KBM-7 (cell line): ENCODE measurements around the gene SF3B3.
"Not testable (repeated sequence)": the region's sequence is repeated elsewhere in the genome, so short reads cannot be mapped to it uniquely, and the experiment has no call there.

Source experiments
- DNase-seq: peaks from one replicate; pipeline ENCODE4 v3.0.0-alpha.2; 2015
- in situ Hi-C: fragments of 300-500 bp; cut with MboI; formaldehyde crosslinking; loops from 2 replicates; pipeline ENCODE4 v1.14.3; 2020; ENCODE audit warnings: low sequenced_read_pairs, low pct_unique_long_range_greater_than_20kb, mixed read lengths

The SF3B3 gene

DNA sequence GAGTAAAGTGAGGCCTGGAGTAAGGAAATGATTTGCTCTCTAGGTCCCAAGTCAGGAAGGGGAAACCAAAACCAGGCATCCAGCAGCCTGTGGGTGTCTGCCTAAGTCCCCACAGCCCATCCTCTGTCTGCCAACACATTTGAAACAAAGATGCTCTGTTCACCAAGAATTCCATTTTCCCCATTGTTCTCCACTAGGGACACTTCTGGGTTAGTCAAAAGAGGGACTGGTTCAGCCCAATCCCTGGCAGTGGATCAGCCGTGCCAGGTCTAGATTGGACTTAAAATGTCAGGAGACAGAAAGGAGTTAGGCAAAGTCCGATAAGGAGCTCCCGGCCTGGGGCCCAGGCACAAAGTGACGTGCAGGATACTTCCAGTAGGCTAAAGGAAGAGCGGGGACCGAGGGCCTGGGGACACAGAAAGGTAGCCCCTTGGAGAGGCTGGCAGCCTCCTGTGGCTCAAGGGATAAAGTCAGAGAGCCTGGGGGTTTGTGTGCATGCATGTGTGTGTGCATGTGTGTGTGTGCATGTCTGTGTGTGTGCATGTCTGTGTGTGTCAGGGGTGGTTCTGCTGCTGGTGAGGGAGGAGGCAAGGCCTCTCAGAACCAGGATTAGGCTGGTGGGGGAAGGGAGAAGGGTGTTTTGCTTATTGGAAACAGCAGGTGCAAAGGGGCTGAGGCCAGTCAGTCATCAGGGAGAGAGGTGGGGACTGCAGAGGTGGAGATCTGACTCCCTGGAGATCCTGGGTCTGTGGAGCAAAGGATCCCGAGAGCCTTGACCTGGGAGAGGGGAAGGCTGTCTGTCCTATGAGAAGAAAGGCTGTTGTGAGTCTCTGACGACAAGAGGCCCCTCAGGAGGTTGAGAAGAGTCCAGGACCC, 81.0 kb downstream of the SF3B3 start:
- in situ Hi-C loops = no loop called here
- DNase-seq = no peak

DNA sequence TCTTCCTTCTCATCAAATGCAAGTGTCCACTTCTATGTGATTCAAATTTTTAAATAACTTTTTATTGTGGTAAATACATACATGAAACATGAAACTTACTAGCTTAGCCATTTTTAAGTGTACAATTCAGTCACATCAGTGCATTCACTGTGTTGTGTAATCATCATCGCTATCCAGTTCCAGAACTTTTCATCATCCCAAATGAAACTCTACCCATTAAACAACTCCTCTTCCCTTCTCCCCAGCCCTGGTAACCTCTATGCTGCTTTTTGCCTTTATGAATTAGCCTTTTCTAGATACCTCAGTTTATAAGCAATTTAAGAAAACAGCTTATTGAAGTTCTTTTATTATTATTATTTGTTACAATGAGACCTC, 81.7 kb downstream of the SF3B3 start:
- in situ Hi-C loops = no loop called here
- no peak for DNase-seq

DNA sequence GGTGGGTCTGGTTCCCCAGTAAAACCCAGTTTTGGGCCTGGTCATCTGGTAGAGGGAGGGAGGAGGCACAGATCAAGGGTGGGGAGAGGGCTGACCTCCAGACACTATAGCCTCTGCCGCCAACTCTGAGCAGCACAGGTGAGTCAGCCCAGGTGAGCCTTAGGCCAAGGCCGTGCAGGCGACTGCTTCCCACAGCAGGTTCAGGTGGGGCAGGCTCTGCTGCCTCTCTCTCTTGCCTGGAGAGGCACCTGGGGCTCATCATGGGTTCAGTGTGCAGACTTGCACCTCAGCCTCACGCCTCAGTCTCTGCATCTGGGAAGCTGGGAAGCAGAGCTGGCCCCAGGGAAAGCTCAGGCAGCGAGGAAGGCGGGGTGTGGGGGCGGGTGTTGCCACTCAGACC, 84.9 kb downstream of the SF3B3 start:
- in situ Hi-C loops = no loop called here
- no peak for DNase-seq

DNA sequence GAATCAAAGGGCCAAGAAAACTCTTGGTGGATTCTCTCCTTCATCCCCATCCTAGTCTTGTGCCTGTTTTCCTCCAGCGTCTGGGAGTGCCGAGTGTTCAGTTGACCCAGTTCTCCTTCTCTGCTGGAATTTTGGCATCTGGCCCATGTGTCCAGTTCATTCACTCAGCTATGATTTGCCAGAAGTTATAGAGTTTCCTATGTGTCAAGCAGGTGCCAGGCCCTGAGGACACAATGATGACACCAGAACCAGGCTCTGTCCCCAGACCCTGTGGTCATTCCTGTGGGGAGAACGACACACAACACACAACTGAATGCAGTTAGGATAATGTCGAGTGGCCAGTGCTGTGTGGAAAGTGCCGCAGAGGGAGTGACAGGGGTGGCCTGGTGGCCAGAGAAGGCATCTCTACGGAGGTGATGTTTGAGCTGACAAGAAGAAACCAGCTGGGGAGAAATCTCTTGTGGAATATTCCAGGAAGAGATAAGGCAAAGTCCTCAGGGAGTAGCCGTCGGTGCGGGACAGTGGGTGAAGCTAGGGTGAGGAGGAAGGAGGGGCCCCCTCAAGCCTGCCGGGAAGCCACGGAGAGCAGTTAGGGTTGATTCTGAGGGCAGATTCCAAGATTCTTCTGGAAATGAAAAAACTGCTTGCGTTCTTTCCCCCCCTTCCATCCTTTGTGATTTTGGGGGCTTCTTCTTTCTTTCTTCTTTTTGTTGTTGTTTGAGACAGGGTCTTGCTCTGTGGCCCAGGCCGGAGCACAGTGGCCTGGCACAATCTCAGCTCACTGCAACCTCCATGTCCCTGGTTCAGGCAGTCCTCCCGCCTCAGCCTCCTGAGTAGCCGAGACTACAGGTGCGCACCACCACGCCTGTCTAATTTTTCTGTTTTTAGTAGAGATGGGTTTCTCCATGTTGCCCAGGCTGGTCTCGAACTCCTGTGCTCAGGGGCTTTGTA, 86.9 kb downstream of the SF3B3 start:
- in situ Hi-C loops = no loop called here
- no peak for DNase-seq

DNA sequence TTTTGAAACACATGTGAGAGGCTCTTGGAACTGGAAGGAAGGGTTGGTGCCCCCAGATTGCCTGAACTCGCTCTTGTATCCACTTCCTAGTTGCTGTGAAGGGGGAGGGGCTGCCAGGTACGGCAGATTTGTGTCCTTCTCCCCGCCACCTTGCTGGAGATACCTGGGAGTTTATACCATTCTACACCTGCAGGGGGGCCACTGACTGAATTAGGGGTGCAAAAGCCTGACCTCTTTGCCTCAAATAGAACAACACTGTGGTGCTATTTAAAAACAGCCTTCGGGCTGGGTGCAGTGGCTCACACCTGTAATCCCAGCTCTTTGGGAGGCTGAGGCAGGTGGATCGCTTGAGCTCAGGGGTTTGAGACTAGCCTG, 87.6 kb downstream of the SF3B3 start:
- in situ Hi-C loops = no loop called here
- DNase-seq = no peak

DNA sequence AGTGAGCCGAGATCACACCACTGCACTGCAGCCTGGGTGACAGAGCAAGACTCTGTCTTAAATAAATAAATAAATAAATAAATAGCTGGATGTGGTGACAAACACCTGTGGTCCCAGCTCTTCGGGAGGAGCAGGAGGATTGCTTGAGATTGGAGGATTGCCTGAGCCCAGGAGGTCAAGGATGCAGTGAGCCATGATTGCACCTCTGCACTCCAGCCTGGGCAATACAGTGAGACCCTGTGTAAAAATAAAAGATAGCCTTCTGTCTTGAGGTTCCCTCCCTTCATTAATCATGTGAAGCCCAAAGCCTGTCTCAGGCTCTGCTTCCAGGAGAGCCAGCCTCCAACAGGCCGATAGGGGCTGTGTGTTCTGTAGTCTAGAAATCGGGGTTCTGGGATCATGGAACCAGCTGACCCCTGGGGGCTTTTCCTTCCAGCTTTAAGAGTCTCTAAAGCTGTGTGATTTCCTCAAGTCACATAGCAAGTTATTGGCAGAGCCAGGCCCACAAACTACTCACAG, 88.2 kb downstream of the SF3B3 start:
- in situ Hi-C loops = no loop called here
- DNase-seq = no peak

DNA sequence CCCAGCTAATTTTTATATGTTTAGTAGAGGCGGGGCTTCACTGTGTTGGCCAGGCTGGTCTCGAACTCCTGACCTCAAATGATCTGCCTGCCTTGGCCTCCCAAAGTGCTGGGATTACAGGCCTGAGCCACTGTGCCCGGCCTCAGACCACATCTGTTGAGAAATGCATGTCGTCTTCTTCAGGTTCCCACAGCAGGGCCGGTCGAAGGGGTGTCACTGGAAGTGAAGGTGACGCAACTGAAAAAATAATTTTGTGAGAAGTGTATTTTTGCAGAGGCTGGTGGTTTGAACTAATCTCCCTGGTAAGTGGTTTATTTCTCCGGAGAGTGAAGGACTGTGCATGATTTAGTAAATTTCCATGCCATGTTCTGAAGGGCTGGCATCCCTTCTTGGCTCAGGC, 89.3 kb downstream of the SF3B3 start:
- no peak for DNase-seq
- in situ Hi-C loops = no loop called here

DNA sequence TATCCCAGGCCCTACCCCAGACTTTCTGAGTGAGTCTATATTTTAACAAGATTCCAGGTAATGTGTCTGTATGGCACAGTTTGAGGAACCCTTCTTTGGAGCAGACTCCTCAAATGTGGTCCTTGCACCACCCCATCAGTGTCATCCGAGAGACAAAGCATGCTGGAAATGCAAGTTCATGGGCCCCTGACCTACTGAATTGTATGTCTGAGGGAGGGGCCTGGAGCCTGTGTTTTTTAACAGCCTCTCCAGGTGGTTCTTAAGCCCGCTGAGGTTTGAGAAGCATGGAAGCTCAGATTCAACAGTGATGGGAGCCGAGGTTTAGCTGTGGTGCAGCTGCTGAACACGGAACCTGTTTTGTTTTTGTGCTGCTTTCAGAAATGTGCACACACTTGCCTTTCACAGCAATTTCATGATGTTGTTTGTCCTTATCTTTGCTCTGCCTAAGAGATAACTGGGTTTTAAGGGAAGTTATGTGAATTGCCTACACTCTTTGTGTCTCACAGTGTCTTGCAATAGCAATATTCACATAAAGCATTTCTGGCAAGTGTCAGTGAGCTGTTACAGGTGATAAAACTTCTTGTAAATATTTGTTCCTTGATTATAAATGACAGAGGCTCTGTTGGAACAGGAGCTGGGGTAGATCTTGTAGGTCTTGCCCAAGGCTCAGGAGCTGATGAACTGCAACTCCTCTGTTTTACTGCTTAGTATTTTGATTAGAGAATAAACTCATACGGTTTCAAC, 90.8 kb downstream of the SF3B3 start:
- no peak for DNase-seq
- in situ Hi-C loops = no loop called here

DNA sequence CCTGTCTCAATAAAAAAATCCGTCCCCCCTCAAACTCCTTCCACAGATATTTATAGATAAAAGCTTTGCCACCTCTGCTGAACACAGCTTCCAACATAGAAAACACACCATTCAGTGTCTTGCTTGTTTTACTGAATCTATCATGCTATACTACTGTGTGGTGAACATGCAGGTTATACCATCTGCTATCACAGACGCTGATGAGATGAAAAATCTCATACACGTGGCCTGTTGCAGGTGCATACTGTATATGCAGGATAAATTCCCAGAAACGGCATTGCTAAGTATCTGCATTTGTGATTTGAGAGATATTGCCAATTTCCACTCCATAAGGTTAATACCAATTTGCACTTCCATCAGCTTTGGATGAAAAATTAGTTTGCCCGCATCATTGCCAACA, 92.3 kb downstream of the SF3B3 start:
- no peak for DNase-seq
- in situ Hi-C loops = no loop called here

DNA sequence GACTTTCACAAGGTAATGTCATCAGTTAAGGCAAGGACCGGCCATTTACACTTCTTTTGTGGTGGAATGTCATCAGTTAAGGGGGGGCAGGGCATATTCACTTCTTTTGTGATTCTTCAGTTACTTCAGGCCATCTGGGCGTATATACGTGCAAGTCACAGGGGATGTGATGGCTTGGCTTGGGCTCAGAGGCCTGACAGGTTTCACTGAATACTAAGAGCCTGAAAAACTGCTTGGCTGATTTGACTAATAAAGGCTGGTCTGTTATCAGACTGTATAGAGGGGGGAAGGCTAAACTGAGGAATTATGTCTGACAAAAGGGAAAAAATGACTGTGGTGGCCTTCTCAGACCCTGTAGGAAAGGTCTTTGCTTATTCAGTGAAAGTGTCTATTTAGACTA, 98.2 kb downstream of the SF3B3 start:
- in situ Hi-C loops = not testable (repeated sequence)

More for the DNA sequence above, 98.2 kb downstream of the SF3B3 start:
- not testable (repeated sequence) for DNase-seq
